ENCODE measurements around the gene MPP3. TPM values are rescaled to one million over a fixed set of nuclear protein-coding genes. Genes with fewer than 3 reads are reported as not detected.

Gene MPP3
- total and polyA plus RNA-seq, 2 of the 4 experiments (the other 2 are of a cell fraction) = 5.7 to 11.9 TPM

- Histone ChIP-seq H4K5ac (ENCODE audit: low read depth, low read length) (no peak overlapping the region), H2BK15ac (ENCODE audit: low read depth, low read length) (no peak overlapping the region), H3K9me1 (ENCODE audit: insufficient read depth, low read length) (no peaks in the 10 kb centered on the region), H4K8ac (ENCODE audit: low read depth in 2 of 2, low read length in 2 of 2) (peak overlapping the region in 1 of 2 experiments; percentile 75; a peak in 2 of 4 replicates), H3K9me3 (ENCODE audit: control insufficient read depth, insufficient read depth, low read length) (no peaks in the 10 kb centered on the region), H3K4me1 (ENCODE audit: control insufficient read depth, insufficient read depth, low read length) (peaks cover 2% of the 10 kb centered on the region; the same call in 1 of the 2 replicates), H3K4ac (ENCODE audit: low read depth, low read length) (no peak overlapping the region), H3K4me3 (ENCODE audit: insufficient read depth, low read depth, low read length) (no peak overlapping the region), H2AFZ (replicated peaks; ENCODE audit: low read length, poor library complexity) (no peak overlapping the region), H2AK9ac (replicated peaks; ENCODE audit: low read depth, low read length, poor library complexity) (peak overlapping the region; percentile 42), H4K20me1 (ENCODE audit: insufficient read depth, low read length) (no peaks in the 10 kb centered on the region), H2BK5ac (ENCODE audit: low read depth, low read length, poor library complexity, severe bottlenecking) (no peak overlapping the region), H3K36me3 (ENCODE audit: control insufficient read depth, insufficient read depth, low read length) (no peaks in the 10 kb centered on the region), H3K14ac (replicated peaks; ENCODE audit: low read depth, low read length) (no peak overlapping the region), H3K9ac (ENCODE audit: low read depth, low read length) (no peak overlapping the region), H3K56ac (ENCODE audit: extremely low read depth, insufficient read depth, low read length) (no peak overlapping the region), H2BK20ac (ENCODE audit: low read depth, low read length) (peak overlapping the region; percentile 58; the same call in 1 of the 2 replicates), H3K27me3 (ENCODE audit: control insufficient read depth, insufficient read depth, low read length) (peaks cover 41% of the 10 kb centered on the region), H4K91ac (ENCODE audit: insufficient read depth, low read depth, low read length) (no peak overlapping the region), H2BK120ac (ENCODE audit: low read depth, low read length) (peak overlapping the region; percentile 33), H3K4me2 (ENCODE audit: low read depth, low read length) (no peak overlapping the region), H2AK5ac (ENCODE audit: low read depth, low read length) (peak overlapping the region; percentile 9; the same call in 1 of the 2 replicates), H3K18ac (ENCODE audit: low read depth, low read length) (no peak overlapping the region), H3K79me1 (ENCODE audit: low read depth in 1 of 2, low read length in 2 of 2) (no peaks in the 10 kb centered on the region), H3K23ac (ENCODE audit: low read depth, low read length) (no peak overlapping the region), H3K27ac (ENCODE audit: insufficient read depth, low read length) (no peak overlapping the region)
- WGBS, 2 experiments (ENCODE audit: extremely low coverage in 2 of 2, insufficient read length in 1 of 2) = no CpG with 5 or more reads among the region's 10 CpGs
- POLR2A ChIA-PET (ENCODE audit: unreplicated experiment) = interaction anchor here (0.5 to 1.2 kb wide), 3 partner anchors 68 to 299 kb away, joined by 3 to 5 read pairs (median 4); no protein-coding TSS in a partner anchor
- peak; percentile 20; the same call in 1 of the 2 replicates for TF ChIP-seq MAFK (IDR thresholded peaks at IDR 0.05; ENCODE audit: low read depth, low read length)
- peak; percentile 73 for TF ChIP-seq POLR2A (IDR thresholded peaks at IDR 0.05; ENCODE audit: low read depth, low read length)
- TF ChIP-seq CTCF (conservative IDR thresholded peaks at IDR 0.05; ENCODE audit: low read depth, low read length) = peak; percentile 100
- no peak for TF ChIP-seq FOS (IDR thresholded peaks at IDR 0.05; ENCODE audit: low read depth, low read length)
- no peak for TF ChIP-seq RCOR1 (IDR thresholded peaks at IDR 0.05; ENCODE audit: insufficient replicate concordance, low read length)
- peak; percentile 100 for TF ChIP-seq SMC3 (IDR thresholded peaks at IDR 0.05; ENCODE audit: low read depth, low read length)
- no peak for TF ChIP-seq MAZ (IDR thresholded peaks at IDR 0.05; ENCODE audit: borderline replicate concordance, low read depth, low read length)
- TF ChIP-seq RAD21 (IDR thresholded peaks at IDR 0.05; ENCODE audit: low read length) = peak; percentile 100
- no peak for TF ChIP-seq MXI1 (IDR thresholded peaks at IDR 0.05; ENCODE audit: borderline replicate concordance, low read depth, low read length)
- no peak for TF ChIP-seq NFE2L2 (IDR thresholded peaks at IDR 0.05; ENCODE audit: low read depth, low read length)
- intact Hi-C loops (cut with micrococcal nuclease) = loop anchor here (1.0 to 5.0 kb wide), 4 partner anchors 66 to 240 kb away; partner anchors contain the start of gene CD300LG
- in situ Hi-C loops (cut with MboI; ENCODE audit: low sequenced_read_pairs) = no loop called here
- BruUV-seq (replicated peaks) = no TSS peak
- DNase-seq (peak; percentile 91), ATAC-seq (ENCODE audit: low read depth) (peak; percentile 97)
- dilution Hi-C loops (cut with HindIII; ENCODE audit: low sequenced_read_pairs, unreplicated experiment) = no loop called here
- CTCF ChIA-PET = interaction anchor here (0.6 to 4.4 kb wide), 8 partner anchors 11 to 204 kb away, joined by 3 to 62 read pairs (median 4); no protein-coding TSS in a partner anchor
Measured at GRCh38 chr17:43760254-43760852, 72.6 kb downstream of the MPP3 start.
